T-helper 2 cell (primary cell): Measurements from ENCODE around the gene INHA.

Experiments
- DNase-seq, 5 experiments: peaks; one replicate each; pipeline versions ENCODE4 v3.0.0 to v3.0.0-alpha.2; 2012 to 2022

INHA gene

DNA sequence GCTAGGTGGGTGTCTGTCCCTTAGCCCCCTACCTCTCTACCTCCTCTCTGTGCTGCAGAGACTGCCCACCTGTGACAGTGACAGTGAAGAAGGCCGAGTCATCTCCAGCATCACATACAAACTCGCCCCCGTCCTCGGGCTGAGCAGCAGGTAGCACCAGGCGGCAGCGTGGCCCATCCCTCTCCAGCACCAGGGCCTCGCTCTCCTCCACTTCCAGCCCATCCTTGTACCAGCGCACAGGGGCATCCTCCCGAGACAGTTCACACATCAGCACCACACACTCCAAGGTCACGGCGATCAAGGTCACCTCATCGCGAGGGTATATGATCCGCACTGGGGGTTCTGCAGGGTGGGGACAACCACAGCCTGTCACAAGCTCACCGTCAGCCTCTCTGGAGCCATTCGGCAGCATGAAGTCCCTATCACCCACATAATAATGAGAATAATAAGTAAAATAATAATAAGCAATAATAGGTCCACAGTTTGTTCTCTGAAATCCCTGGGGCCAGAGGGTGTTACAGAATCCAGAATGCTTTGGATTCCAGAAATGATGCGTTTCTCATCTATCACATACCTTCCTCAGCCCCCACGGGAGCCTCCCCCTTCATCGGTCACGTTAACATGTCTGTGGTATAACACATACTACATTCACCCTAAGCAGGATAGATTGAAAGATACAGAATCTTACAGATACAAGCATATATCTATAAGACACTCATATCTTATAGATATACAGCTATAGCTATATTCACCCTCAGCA lies 12.8 kb upstream of the INHA start:
- no peak for DNase-seq

DNA sequence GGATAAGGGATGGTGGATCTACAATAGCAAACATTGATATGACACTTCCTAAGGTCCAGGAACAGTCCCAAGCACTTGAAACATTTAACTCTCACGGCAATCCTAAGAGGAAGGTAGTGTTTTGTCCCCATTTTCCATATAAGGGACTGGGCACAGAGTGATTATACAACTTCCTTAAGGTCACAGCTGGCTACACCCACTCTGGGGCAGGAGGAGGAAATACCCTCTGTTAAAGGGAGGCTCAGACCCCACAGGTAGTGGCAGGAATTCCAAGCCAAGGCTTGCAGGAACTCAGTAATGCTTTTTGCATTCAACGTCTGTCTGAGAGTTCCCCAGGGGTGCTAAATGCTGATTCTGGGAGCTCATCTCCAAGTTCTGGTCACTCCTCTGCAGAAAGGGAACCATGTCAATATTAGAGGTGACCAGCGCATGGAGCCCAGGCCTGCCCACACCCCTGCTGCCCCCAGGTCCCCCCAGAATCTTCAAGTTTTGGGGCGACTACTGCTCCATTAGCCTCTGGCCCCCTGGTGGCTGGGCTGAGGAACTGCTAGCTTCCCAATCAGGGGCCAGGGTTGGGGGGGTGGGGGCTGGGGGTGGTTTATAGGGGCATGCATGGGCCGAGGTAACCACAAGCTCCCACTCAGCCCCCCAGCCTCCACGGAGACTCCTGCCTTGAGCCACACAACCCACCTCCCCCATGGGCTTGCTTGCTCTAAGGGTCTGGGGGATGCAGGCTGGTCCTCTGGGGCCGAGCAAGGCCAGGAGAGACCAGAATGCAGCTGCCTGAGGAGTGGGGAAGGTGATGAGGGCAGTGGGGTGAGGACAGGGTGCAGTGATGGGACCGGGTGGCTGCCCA lies 11.8 kb upstream of the INHA start:
- no peak for DNase-seq

DNA sequence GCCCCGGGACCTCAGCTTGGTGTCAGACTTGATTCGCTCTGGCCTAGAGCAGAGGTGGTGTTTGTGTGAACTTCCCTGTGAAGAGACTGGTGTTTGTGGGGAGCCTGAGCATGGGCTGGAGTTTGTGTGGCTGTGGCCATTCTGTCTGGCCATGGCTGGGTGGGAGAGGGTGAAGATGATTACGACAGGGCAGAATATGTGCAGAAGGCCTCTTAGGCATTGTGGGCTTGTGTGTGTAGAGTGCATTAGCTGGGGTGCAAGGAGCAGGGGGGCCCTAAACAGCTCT lies 11.3 kb upstream of the INHA start:
- DNase-seq, result no peak

DNA sequence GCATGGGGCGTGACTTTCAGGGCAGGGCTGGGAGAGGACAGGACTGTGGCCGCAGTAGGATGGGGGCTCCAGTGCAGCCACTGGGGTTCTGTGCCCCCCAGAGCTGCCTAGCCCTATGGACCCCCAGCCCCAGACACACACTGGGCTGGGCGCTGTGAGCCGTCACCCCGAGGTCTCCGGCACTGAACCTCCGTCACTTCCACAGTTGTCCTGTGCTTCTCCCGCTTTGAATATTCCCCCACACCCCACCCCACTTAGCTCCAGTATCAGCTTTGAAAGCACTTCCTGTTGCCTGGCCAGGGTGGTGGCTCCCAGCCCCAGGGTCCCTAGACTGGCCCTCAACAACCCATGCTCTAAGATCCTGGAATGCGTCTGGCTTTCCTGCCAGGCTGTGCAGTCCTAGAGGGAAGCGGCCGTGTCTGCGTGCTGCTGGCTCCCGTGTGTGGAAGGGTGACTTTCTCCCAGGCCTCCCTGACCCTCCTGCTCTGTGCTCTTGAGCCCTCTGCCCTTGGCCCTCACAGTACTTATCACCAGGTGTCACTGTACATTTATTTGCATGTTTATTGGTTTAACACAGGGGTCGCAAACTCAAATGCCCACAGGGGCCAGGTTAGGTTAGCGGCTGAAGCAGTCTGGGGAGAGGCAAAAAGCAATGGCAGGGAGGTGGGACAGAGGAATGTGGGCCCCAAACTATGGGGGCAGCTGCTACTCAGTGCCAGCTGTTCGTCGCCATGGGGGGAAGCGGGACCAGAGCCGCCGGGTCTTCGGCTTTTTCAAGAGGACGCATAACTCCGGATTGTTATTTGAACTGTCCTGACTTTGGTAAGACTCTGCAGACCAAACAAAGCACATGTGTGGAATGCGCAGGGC lies 10.7 kb upstream of the INHA start:
- DNase-seq, result no peak

DNA sequence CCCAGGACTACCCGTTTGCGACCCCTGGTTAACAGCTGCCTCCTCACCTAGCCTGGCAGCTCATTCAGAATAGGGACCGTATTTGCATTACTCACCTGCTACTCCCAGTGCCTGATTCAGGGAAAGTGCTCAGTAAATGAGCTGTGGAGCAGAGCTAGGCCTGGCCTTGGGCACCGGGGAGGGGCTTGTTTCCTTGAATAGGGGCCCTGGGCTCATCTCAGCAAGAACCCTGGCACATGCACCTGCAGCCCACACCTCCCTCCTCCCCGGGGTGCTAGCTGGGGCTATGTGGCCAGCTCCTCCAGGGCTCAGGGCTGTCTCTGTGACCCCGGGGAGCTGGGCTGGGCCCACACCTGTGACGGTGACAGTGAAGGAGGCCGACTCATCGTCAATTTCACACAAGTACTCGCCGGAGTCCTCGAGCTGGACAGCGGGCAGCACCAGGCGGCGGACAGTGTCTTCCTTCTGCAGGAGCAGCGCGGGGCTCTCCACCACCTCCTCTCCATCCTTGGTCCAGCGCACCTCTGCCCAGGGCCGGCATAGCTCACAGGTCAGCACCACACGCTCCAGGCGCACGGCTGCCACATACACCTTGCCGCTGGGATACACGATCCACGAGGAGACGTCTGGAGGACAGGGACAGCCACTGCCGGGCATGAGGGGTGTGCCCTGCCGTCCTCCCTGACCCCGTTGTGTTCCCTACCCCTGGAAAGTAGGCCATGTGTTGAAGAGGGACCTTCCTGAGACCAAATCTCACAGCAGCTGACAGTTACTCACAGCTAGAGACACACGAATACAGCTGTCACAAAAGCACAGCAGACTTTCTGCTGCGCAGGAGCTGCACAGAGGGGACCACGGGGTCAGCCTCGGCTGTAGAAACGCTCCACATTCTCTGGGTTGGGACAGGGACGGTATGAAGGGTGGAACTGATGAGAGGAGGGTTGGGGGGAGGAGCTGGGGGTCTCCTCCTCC lies 9.8 kb upstream of the INHA start:
- no peak for DNase-seq

DNA sequence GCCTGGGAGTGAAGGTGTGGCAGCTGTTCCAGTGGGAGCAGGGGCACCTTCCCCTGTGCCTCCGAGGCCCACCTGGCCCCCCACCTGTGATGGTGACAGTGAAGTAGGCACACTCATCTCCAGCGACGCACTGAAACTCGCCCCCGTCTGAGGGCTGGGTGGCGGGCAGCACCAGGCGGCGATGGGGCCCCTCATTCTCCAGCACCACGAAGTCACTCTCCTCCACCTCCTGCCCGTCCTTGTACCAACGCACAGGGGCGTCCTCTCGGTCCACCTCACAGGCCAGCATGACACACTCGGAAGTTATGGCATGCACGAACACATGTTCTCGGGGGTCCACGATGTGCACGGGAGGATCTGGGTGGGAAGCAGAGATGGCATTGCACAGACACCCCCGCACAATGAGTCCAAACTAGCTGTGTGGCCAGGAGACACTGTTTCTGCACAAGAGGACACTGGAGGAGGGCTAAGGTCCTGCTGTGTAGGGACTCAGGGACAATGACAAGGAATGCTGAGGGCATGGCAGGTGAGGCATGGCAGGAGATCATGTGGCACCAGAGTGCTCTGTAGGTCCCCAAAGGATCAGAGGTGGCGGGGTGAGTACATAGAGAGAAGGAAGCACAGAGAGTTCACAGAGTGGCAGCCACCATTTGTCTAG lies 8.7 kb upstream of the INHA start:
- no peak for DNase-seq

DNA sequence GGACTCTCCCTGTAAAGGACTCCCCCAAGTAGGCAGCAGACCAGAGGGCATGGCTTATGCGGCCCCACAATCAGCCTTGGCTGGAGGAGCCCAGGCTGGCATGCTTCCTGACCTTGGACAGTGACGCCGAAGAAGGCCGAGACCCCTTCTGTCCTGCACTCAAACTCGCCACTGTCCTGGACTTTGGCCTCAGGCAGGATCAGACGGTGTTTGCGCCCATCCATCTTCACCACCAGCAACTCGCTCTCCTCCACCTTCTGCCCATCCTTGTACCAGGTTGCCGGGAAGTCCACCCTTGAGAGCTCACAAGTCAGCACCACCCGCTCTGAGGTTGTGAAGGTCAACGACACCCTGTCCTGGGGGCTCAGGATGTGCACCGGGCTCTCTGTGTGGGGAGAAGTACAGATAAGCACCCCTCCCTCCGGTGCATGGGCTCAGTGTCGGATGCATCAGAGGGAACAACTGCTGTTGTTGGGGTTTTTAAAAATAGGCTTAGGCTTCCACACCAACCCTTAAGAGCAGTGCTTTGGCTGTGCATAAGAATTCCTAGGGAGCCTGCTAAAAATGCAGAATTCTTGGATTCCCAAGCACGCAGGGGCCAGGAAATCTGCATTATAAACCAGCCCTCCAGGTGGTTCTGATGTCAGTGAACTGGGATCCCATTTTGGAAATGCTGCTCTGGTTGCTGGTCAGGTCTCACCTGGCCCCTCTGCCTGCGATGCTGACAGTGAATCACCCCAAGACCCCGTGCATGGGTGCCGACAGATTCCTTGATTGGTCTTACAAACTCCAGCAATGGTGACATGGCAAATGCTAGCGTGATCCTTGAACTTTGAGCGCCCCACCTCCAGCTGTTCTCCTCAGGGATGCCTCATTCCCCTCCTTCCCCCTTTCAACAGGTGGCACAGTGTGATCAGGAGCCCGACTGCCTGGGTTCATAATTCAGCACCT lies 6.7 kb upstream of the INHA start:
- DNase-seq, result no peak

DNA sequence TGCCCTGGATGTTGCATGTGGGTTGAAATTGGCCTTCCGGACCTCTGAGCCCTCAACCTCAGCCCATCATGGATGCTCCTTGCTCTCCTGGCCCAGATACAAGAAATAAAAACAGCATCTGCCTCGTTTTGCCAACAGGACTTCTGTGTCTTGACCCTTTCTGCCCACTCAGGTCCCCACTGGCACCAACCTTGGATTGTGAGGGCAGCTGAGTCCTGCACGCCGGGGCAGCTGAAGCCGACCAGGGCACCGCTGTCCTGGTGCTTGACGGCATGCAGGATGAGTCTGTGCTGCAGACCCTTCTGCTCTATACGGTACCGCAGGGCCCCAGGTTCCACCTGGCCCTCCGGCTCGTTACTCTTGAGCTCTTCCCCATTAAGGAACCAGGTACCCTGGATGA lies 5.5 kb upstream of the INHA start:
- no peak for DNase-seq

DNA sequence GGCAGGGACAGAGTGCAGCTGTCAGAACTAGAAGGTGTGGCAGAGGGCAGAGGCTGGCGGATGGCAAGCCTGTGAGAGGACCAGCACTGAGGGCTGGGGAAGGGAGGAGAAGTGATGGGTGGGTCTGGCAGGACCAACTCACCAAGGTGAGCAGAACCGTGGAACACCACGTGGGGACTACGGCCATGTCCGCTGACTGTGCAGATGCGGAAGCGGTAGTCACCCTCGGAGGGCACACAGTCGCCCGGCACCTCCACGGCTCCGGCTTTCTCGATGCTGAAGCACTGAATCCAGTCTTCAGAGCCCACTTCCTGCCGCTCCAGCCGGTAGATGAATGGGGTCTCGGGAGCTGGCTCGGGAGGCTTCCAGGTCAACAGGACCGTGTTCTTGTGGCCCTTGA lies 5.0 kb upstream of the INHA start:
- no peak for DNase-seq

DNA sequence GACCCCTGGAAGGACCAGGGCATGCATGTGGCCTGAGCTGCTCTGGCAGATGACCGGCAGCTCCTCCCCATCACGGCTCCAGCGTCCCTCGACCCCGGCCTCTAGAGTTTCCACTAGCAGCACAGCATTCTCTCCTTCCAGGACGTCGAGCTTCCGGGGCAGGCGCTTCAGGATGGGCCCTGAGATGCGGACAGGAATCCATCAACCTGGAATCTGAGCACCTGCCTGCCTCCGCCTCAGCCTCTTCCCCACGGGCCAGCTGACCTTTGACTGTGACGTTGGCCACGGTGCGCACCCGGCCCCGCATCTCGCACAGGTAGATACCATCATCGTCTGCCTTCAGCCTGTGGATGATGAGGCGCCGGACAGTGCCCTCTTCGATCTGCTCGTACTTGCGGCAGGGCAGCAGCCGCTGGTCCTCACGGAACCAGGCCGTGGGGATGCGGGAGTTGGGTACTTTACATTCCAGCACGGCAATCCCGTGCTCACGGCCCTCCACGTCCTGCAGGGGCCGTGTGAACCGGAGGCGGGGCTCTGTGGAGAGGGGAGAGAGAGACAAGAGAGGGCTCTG lies 4.2 kb upstream of the INHA start:
- no peak for DNase-seq

DNA sequence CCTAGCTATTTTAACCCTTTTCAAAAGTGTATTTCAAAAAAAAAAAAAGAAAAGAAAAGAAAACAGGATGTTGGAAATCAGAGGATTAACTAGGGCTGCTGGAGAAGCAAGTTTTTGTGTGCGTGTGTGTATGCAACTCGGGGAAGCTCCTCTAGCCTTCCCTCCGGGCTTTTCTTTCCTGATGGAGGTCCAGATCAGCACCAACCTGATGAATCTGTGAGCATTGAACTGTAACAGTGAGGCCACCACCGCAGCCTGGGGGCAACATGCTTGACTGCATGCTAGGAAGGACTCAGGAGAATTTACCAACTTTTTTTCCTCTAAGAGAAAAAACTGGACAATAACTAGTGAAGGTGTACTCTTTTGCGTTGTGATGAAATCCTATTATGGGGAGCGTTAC lies 3.1 kb upstream of the INHA start:
- DNase-seq, result no peak

DNA sequence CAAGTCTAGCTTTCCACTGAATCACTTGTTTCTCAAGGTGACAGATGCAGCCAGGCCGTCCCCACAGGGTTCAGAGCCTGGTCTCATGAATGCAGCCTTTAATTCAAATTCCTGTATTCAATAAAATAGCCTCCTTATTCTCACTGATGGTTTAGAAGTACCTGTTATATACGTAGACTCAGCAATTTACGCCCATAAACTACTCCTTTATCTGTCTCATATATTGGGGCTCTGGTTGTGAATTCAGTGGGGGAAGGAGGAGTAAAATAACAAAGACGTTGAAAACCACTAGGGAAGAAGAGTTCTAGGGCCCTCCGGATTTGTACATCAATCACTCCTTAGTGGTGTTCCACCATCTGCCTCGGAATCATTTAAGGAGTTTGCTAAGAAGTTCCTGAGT lies 2.5 kb upstream of the INHA start:
- no peak for DNase-seq

DNA sequence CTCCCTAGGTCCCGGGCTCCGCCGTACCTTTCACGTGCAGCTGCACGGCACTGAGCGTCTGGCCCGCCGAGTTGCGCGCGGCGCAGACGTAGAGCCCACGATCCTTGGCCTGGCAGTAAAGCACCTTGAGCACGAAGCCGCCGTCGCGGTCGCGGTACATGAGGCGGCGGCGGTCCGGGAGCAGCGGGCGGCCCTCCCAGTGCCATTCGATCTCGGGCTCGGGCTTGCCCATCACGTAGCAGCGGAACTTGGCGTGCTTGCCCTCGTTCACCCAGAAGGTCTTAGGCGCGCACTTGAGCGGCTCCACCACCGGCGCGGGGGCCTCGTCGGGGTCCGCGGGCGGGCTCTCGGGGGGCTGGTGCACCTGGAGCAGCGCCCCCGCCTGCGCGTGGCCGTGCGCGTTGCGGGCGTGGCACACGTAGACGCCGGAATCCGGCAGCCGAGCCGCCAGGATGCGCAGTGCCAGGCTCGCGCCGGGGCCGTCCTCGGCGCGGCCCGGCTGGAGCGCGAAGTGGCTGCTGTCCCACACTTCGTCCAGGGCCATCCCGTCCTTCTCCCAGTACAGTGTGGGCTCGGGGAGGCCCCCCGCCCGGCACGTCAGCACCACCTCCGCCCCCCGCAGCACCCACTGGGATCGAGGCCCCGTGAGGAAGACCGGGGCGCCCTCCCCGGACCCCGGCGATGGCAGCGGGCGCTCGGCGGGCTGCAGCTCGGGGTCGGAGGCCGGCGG lies 1.8 kb upstream of the INHA start:
- DNase-seq, result no peak

DNA sequence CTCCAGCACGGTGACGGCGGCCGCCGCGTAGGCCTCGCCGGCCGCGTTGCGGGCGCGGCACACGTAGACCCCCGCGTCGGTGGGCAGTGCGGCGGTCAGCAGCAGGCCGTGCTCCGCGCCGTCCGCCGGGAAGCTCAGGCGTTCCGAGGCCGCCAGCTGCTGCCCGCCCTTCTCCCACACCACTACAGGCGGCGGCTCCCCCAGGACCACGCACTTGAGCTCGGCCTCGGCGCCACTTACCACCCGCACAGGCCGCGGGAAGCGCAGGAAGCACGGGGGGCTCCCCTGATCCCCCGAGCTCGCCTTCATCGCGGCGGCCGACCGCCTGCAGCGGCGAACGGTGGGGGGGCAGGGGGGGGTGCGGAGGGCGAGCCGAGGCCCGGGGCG lies 1.2 kb upstream of the INHA start:
- no peak for DNase-seq

DNA sequence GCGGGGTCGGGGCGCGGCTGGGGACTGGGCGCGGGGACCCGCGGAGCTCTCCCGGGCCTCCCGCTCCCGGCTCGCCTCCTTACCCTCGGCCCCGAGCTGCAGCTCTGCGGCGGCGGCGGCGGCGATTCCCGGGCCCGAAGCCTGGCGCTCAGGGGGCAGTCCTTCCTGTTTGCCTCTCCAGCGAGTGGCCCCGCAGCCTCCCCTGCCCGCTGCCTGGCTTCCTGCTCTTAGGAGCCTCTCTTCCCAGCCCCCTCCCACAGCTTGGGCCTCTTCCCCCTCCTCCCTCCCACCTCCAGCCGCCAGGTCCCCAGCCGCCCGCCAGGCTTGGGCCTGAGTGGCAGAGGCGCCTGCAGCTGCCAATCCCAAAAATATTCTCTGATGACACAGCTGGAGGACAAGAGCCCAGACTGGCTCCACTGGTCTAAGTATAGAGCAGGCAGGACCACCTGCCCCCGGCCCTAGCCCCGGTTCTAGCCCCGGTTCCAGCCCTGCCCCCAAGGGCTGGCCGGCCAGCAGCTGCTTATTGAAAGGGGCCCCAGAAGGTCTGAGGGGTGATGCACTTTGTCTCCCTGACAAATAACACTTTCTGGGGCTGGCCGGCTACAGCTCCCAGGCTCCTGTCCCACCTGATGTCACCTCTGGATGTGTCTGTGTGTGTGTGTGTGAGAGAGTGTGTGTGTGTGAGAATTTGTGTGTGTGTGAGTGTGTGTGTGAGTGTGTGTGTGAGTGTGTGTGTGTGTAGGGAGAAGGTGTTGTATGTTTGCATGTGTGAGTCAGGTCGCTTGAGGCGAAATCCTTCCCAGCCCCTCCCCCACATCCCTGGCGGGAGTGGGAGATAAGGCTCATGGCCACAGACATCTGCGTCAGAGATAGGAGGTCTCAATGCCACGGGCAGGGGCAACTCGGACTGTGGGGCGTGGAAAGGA lies 536 bp upstream of the INHA start, which contains the start of gene OBSL1:
Gene OBSL1, minus strand, starts transcription at position 229 of the 926 bp plus-strand sequence. CDS start 307 bp downstream, outside the sequence.
- no peak for DNase-seq

DNA sequence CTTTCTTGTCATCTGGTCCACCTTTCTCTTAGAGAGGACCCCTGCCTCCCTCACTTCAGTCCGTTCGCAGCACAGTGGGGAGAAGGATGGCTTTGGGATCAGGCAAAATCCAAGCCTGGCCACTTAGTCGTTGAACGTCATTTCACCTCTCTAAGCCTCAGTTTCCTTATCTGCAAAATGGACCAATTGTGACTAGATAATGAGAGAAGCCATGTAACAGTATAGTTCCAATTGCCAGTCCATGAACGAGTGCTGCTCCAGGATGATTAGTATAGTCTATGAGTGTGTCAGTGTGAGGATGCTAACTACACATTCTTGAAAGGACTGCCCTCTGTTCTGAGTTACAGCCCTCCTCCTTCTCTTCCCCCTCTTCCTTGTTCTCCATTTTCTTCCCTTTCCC lies 1.1 kb downstream of the INHA start:
- no peak for DNase-seq

DNA sequence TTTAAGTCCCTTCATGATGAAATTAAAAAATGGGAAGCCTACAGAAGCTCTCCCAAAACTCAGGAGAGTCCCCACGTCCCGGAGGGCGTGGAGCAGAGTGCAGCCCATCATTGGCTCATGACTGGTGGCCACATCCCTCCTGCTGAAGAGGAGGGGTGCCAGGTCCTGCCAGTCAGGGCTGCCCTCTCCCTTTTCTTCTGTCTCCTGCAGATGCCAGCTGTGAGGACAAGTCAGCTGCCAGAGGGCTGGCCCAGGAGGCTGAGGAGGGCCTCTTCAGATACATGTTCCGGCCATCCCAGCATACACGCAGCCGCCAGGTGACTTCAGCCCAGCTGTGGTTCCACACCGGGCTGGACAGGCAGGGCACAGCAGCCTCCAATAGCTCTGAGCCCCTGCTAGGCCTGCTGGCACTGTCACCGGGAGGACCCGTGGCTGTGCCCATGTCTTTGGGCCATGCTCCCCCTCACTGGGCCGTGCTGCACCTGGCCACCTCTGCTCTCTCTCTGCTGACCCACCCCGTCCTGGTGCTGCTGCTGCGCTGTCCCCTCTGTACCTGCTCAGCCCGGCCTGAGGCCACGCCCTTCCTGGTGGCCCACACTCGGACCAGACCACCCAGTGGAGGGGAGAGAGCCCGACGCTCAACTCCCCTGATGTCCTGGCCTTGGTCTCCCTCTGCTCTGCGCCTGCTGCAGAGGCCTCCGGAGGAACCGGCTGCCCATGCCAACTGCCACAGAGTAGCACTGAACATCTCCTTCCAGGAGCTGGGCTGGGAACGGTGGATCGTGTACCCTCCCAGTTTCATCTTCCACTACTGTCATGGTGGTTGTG lies 2.6 kb downstream of the INHA start:
- DNase-seq, result no peak
